Upper lobe of left lung (tissue), 4 donors: ENCODE results near the gene RARS1.

ENCODE experiments used
- EP300 ChIP-seq, 4 donors: sonication (generic); formaldehyde crosslinking; IDR thresholded peaks; one replicate each; pipeline ENCODE4 v1.5.1; 2017; ENCODE audit warnings: antibody characterized with exemption in 4 of 4, control low read depth in 2 of 4
- POLR2A ChIP-seq, 4 donors: fragments of 450-650 bp; IDR thresholded peaks; one replicate each; pipeline ENCODE4 v1.5.1; 2016 to 2017; ENCODE audit warnings: antibody characterized with exemption in 4 of 4, mild to moderate bottlenecking in 2 of 4
- POLR2AphosphoS5 ChIP-seq, 2 donors: sonication (generic); formaldehyde crosslinking; IDR thresholded peaks; one replicate each; pipeline ENCODE4 v1.5.1; 2017; ENCODE audit warnings: antibody characterized with exemption in 2 of 2
- TF ChIP-seq, protein P1 (sequence below), 6 experiments: fragments of 450-650 bp in 4 of 6; fragments of 200-600 bp in 2 of 6; sonication (generic) in 2 of 6; IDR thresholded peaks; one replicate each; pipeline ENCODE4 v1.5.1; 2016 to 2019; ENCODE audit warnings: antibody characterized with exemption in 6 of 6

DNA sequence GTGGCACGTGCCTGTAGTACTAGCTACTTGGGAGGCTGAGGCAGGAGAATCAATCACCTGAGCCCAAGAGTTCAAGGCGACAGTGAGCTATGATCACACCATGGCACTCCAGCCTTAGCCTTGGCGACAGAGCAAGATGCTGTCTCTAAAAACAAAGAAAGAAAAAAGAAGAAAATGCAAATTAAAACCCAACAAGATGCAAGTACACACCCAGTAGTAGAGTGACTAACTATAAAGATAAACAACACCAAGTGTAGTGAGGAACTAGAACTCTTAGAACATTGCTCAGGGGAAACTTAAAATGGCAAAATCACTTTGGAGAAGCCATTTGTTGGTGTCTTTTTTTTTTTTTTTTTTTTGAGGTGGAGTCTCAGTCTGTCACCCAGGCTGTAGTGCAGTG is 34.7 kb upstream of the RARS1 start:
- TF ChIP-seq, protein P1, sequence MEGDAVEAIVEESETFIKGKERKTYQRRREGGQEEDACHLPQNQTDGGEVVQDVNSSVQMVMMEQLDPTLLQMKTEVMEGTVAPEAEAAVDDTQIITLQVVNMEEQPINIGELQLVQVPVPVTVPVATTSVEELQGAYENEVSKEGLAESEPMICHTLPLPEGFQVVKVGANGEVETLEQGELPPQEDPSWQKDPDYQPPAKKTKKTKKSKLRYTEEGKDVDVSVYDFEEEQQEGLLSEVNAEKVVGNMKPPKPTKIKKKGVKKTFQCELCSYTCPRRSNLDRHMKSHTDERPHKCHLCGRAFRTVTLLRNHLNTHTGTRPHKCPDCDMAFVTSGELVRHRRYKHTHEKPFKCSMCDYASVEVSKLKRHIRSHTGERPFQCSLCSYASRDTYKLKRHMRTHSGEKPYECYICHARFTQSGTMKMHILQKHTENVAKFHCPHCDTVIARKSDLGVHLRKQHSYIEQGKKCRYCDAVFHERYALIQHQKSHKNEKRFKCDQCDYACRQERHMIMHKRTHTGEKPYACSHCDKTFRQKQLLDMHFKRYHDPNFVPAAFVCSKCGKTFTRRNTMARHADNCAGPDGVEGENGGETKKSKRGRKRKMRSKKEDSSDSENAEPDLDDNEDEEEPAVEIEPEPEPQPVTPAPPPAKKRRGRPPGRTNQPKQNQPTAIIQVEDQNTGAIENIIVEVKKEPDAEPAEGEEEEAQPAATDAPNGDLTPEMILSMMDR (IDR thresholded peaks at IDR 0.05), result no peak
- TF ChIP-seq POLR2AphosphoS5 (IDR thresholded peaks at IDR 0.05), result no peak
- no peak for TF ChIP-seq POLR2A (IDR thresholded peaks at IDR 0.05)
- no peak for TF ChIP-seq EP300 (IDR thresholded peaks at IDR 0.05)
